Middle frontal gyrus (tissue), 1 donor: Measurements from ENCODE around the gene ATP6V1E1.
"Not testable (repeated sequence)": the region's sequence is repeated elsewhere in the genome, so short reads cannot be mapped to it uniquely, and the experiment has no call there.

Experiments
- DNase-seq: peaks from one replicate; pipeline ENCODE4 v3.0.0-alpha.2; 2015; ENCODE audit warnings: low spot score; ENCODE audit errors: extremely low spot score

The ATP6V1E1 gene

GRCh38 chr22:17628406-17629172 lies at the start of gene ATP6V1E1:
ATP6V1E1 (minus strand) TSS chr22:17628749; CDS start chr22:17628635, 114 bp downstream.
- peak; percentile 95 for DNase-seq

GRCh38 chr22:17675584-17675983 lies 47.0 kb upstream of the ATP6V1E1 start:
- no peak for DNase-seq

GRCh38 chr22:17674152-17674551 lies 45.6 kb upstream of the ATP6V1E1 start:
- no peak for DNase-seq

DNA sequence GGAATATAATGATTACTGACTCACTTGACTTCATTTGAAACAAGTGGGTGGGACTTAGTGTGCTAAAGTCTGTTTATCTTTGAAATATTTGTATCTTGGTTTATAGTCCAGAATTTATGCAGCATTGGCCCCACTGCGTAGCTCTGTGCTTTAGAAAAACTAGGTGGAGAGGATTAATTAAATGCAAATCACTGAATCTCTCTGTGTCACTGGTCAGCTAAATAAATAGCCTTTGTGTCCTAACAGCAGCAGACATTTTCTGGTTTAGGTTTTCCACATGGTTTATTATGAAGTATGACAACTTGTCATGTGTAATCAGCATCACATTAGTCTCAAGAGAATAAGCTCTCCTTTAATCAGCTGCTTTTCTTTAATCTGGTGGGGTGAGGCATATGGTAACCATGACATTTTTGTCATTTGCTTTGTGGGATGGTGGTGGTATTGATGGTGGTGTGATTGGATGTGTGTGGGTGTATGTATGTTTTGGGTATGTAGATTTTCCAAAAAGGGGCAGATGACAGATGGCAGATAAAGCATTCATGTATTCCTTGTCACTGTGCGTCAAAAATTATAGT lies 44.0 kb upstream of the ATP6V1E1 start:
- no peak for DNase-seq

GRCh38 chr22:17671521-17672092 lies 43.1 kb upstream of the ATP6V1E1 start:
- DNase-seq = not testable (repeated sequence)

DNA sequence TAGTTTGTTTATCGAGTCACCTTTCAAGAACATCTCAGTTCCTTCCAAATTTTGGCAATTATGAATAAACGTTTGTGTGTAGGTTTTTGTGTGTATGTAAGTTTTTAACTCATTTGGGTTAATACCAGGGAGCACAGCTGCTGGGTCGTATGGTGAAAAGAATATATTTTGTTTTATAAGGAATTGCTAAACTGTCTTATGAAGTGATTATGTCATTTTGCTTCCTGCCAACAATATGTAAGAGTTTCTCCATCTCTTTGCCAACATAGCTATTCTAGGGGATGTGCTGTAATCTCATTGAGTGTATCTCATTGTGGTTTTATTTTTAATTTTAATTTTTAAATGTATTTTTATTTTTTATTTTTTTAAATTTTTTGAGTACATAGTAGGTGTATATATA lies 37.3 kb upstream of the ATP6V1E1 start:
- DNase-seq = no peak

DNA sequence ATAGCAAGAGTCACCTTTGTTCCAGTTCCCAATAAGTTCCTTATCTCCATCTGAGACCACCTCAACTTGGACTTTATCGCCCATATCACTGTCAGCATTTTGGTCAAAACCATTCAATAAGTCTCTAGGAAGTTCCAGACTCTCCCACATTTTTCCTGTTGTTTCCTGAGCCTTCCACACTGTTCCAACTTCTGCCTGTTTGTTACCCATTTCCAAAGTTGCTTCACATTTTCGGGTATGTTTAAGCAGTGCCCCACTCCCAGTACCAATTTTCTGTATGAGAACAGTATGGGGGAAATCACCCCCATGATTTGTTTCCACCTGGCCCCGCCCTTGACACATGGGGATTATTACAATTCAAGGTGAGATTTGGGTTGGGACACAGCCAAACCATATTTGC lies 36.7 kb upstream of the ATP6V1E1 start:
- no peak for DNase-seq

DNA sequence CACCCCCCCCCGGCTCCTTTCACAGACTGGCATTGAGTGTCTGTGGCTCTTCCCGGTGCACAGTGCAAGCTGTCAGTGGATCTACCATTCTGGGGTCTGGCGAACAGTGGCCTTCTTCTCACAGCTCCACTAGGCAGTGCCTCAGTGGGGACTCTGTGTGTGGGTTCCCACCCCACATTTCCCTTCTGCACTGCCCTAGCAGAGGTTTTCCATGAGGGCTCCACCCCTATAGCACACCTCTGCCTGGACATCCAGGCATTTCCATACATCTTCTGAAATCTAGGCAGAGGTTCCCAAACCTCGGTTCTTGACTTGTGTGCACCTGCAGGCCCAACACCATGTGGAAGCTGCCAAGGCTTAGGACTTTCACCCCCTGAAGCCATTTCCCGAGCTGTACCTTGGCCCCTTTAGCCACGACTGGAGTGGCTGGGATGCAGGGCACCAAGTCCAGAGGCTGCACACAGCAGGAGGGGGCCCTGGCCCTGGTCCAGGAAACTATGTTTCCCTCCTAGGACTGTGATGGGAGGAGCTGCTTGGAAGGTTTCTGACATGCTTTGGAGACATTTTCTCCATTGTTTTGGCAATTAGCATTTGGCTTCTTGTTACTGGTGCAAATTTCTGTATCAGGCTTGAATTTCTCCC lies 36.0 kb upstream of the ATP6V1E1 start:
- no peak for DNase-seq

- DNase-seq = no peak
These were observed 28.4 kb upstream of the ATP6V1E1 start for GRCh38 chr22:17656870-17657395.

DNA sequence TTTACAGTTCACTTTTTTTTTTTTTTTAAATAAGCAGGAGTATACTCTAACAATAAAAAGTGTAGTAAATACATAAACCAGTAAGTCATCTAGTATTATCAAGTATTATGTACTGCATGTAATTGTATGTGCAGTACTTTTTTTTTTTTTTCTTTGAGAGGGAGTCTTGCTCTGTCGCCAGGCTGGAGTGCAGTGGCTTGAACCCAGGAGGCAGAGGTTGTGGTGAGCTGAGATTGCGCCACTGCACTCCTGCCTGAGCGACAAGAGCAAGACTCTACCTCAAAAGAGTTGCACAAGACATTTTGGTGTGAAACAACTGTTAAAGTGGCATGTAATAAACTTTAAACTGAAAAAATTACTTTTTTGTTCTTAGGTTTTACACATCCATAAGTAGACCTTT lies 26.7 kb upstream of the ATP6V1E1 start:
- DNase-seq = no peak

GRCh38 chr22:17648569-17648968 lies 20.0 kb upstream of the ATP6V1E1 start:
- DNase-seq = no peak

DNA sequence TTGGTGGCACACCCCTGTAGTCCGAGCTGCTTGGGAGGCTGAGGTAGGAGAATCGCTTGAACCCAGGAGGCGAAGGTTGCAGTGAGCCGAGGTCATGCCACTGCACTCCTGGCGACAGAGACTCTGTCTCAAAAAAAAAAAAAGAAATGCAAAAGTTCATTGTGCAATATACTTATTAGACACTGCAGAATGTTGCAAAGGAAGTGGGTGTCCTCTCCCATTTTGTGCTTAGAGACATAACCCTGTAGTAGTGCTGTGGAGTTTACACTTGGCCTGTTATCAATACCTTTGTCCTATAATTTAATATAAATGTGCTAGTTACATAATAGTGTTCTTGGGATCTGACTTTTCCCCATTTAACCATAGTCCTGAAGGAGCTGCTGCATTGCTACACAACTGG lies 19.4 kb upstream of the ATP6V1E1 start:
- no peak for DNase-seq

- no peak for DNase-seq
These were observed 18.9 kb upstream of the ATP6V1E1 start for GRCh38 chr22:17647452-17647851.

DNA sequence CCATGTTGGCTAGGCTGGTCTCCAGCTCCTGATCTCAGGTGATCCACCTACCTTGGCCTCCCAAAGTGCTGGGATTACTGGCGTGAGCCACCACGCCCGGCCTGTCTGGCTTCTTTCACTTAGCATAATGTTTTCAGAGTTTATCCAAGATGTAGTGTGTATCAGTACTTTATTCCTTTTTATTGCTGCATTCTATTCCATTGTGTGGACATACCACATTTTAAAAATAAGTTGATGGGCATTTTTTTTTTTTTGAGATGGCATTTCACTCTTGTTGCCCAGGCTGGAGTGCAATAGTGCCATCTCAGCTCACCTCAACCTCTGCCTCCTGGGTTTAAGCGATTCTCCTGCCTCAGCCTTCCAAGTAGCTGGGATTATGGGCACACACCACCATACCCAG lies 13.8 kb upstream of the ATP6V1E1 start:
- DNase-seq = not testable (repeated sequence)

GRCh38 chr22:17641269-17641668 lies 12.7 kb upstream of the ATP6V1E1 start:
- DNase-seq = no peak

DNA sequence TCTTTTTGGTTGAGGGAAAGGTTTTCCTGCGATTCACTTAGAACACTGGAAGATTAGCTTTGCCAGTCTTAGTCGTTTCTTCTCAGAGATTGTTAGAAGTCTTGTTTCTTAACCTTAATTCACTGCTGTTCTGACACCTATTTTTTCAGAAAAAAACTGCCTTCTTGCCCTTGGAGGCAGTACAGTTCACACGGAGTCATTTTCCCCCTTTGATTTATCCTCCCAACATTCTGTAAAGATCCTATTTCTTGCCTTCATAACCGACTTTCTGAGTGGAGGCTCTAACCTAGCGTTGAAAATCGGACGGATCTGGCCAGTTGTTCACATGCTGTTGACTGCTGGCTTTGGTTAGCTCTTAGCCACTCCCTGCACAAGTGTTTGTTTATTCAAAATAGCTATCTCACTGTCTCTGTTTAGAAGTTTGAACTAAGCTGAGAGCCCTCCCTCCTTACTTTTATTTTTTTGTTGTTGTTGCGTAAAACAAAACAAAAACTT lies 10.7 kb upstream of the ATP6V1E1 start:
- DNase-seq = no peak

- DNase-seq = peak; percentile 86
These were observed 10.1 kb upstream of the ATP6V1E1 start, which contains the start of gene BCL2L13 for GRCh38 chr22:17638432-17639246. BCL2L13 (plus strand) TSS chr22:17638757; CDS start chr22:17655712, 16,955 bp downstream.

DNA sequence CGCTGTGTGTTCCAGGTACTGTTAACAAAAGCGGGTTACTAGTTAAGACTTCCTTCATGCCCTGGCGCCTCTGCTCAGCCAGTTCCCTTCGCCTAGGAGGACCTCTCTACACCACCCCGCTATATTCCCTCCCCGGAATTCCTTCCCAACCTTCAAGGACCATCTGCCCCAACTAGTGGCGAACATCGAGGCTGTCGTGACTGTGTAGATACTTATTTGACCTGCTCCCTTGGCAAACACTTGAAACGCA lies 9.6 kb upstream of the ATP6V1E1 start:
- peak; percentile 16 for DNase-seq

DNA sequence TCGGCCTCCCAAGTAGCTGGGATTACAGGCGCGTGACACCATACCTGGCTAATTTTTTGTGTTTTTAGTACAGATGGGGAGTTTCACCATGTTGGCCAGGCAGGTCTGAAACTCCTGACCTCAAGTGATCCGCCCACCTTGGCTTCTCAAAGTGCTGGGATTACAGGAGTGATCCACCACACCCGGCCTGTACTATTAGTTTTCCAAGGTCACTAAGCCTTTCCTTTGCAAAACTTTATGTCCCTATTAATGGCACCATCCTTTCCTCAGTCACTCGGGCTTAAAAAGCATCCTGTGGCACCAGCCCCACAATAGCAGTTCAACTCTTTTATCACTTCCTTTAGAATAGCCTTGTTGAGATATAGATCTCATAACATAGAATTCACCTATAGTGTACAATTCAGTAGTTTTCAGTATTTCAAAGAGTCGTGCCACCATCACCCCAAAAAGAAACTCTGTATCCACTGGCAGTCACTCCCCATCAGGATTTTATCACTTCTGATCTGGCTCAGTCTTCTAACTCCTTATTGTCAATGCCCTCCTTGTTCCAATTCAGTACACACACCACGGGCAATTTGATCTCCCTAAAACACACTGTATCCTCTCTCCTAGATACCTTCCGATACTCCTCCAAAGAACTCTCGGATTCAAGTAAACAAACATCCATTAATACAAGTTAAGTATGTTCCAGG lies 9.1 kb upstream of the ATP6V1E1 start:
- DNase-seq = no peak

DNA sequence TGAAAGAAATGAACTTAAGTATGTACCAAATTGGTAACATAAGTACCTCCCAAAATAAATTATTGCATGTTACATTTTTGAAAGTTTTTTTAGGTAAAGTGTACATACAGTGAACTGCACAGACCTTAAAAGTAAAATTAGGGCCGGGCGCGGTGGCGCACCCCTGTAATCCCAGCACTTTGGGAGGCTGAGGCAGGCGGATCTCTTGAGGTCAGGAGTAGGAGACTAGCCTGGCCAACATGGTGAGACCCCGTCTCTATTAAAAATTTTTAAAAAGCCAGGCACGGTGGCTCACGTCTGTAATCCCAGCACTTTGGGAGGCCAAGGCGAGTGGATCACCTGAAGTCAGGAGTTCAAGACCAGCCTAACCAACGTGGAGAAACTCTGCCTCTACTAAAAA lies 8.3 kb upstream of the ATP6V1E1 start:
- not testable (repeated sequence) for DNase-seq

DNA sequence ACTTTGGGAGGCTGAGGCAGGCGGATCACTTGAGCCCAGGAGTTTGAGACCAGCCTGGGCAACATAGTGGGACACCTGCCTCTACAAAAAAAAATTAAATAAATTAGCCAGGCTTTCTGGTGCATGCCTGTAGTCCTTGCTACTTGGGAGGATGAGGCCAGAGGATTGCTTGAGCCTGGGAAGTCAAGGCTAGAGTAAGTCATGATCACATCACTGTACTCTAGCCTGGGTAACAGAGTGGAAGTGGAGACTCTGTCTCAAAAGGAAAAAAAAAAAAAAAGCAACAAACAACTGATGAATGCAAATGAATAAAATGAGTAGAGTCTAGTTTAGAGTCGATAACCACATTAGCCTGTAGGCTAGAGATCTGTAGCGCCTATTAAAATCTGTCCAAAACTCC lies 6.1 kb upstream of the ATP6V1E1 start:
- DNase-seq = no peak
